Activated CD4-positive, alpha-beta T cell treated with anti-CD3 and anti-CD28 coated beads, Interleukin-2, amount 10 ng/mL, durations not matched to agents 7 days and 5 days (primary cell): ENCODE results near the gene DNAJB4. TPM values are rescaled to one million over a fixed set of nuclear protein-coding genes. Genes with fewer than 3 reads are reported as not detected.

Experiments used
- CTCF ChIA-PET: fragments of 350-600 bp; sonication (Branson Sonifier 250); formaldehyde crosslinking; loops from one replicate; lab custom pipeline; 2021; ENCODE audit warnings: antibody characterized with exemption; lab: Charles Lee
- POLR2A ChIA-PET: fragments of 350-600 bp; sonication (Branson Sonifier 250); formaldehyde crosslinking; loops from one replicate; lab custom pipeline; 2021; ENCODE audit warnings: antibody characterized with exemption; lab: Charles Lee
- DNase-seq: peaks from one replicate; pipeline ENCODE4 v3.0.0-alpha.2; 2020
- H3K27ac Mint-ChIP-seq: one replicate; pipeline ENCODE4 v1.8.0; 2021; ENCODE audit warnings: mild to moderate bottlenecking, moderate library complexity, mixed read lengths
- H3K27me3 Mint-ChIP-seq: one replicate; pipeline ENCODE4 v1.8.0; 2021; ENCODE audit warnings: mixed read lengths
- H3K36me3 Mint-ChIP-seq: one replicate; pipeline ENCODE4 v1.8.0; 2021; ENCODE audit warnings: low read depth, mixed read lengths
- H3K4me1 Mint-ChIP-seq: one replicate; pipeline ENCODE4 v1.8.0; 2021; ENCODE audit warnings: mixed read lengths
- H3K4me3 Mint-ChIP-seq: one replicate; pipeline ENCODE4 v1.8.0; 2021; ENCODE audit warnings: mild to moderate bottlenecking, moderate library complexity, mixed read lengths
- H3K9me3 Mint-ChIP-seq: one replicate; pipeline ENCODE4 v1.8.0; 2021; ENCODE audit warnings: mixed read lengths
- total RNA-seq, 2 experiments: library from RNA; stranded (reverse); gene quantifications; one replicate each; pipeline ENCODE4 v1.2.3, GENCODE V29; 2021

DNAJB4 gene
- total RNA-seq, 2 experiments from 2014 or later: 11.5 to 13.2 TPM

GRCh38 chr1:78044796-78045562 is 40.2 kb downstream of the DNAJB4 start:
- ChIA-PET CTCF (interaction anchor here (1.2 kb wide), 1 partner anchor 15 kb away, joined by 3 read pairs; no protein-coding TSS in a partner anchor), POLR2A (no interaction called here)
- H3K4me3 Mint-ChIP-seq: peak overlapping the region; percentile 74
- peaks cover 51% of the 10 kb centered on the region for H3K27me3 Mint-ChIP-seq
- peaks cover 33% of the 10 kb centered on the region for H3K4me1 Mint-ChIP-seq
- H3K27ac Mint-ChIP-seq: no peak overlapping the region
- H3K9me3 Mint-ChIP-seq: peaks cover 2% of the 10 kb centered on the region
- H3K36me3 Mint-ChIP-seq: no peaks in the 10 kb centered on the region
- DNase-seq: no peak

- POLR2A ChIA-PET: no interaction called here
- peak overlapping the region; percentile 74 for H3K4me3 Mint-ChIP-seq
Observed at GRCh38 chr1:78045563-78045925, 40.8 kb downstream of the DNAJB4 start.

GRCh38 chr1:78045926-78046778 is 41.4 kb downstream of the DNAJB4 start, which contains the start of gene GIPC2:
TSS of gene GIPC2 (plus strand) at chr1:78045966. CDS start at chr1:78046095, 129 bp downstream.
- H3K4me1 Mint-ChIP-seq: peaks cover 26% of the 10 kb centered on the region
- peak within 1 kb of the TSS; percentile 59 for H3K27ac Mint-ChIP-seq

More at GRCh38 chr1:78045563-78045925, 40.8 kb downstream of the DNAJB4 start:
- Mint-ChIP-seq H3K27me3 (peaks cover 51% of the 10 kb centered on the region), H3K36me3 (no peaks in the 10 kb centered on the region), H3K4me1 (peaks cover 31% of the 10 kb centered on the region), H3K27ac (no peak overlapping the region), H3K9me3 (no peaks in the 10 kb centered on the region)
- no peak for DNase-seq
- CTCF ChIA-PET: interaction anchor here (1.2 kb wide), 1 partner anchor 15 kb away, joined by 3 read pairs; no protein-coding TSS in a partner anchor

GRCh38 chr1:78047106-78047505 is 42.4 kb downstream of the DNAJB4 start:
- ChIA-PET CTCF (interaction anchor here (0.9 kb wide), 1 partner anchor 14 kb away, joined by 3 read pairs; no protein-coding TSS in a partner anchor), POLR2A (no interaction called here)
- H3K9me3 Mint-ChIP-seq: no peaks in the 10 kb centered on the region
- H3K36me3 Mint-ChIP-seq: no peaks in the 10 kb centered on the region
- DNase-seq: no peak
- peak overlapping the region; percentile 74 for H3K4me3 Mint-ChIP-seq
- peaks cover 51% of the 10 kb centered on the region for H3K27me3 Mint-ChIP-seq
- H3K4me1 Mint-ChIP-seq: peaks cover 26% of the 10 kb centered on the region
- no peak overlapping the region for H3K27ac Mint-ChIP-seq

More at GRCh38 chr1:78045926-78046778, 41.4 kb downstream of the DNAJB4 start, which contains the start of gene GIPC2:
- DNase-seq: peak; percentile 22
- peak within 1 kb of the TSS; percentile 74 for H3K4me3 Mint-ChIP-seq
- ChIA-PET POLR2A (no interaction called here), CTCF (interaction anchor here (0.9 to 1.2 kb wide), 2 partner anchors 13 to 14 kb away, joined by 3 read pairs; no protein-coding TSS in a partner anchor)
- H3K9me3 Mint-ChIP-seq: no peaks in the 10 kb centered on the region
- H3K27me3 Mint-ChIP-seq: peaks cover 51% of the 10 kb centered on the region
- H3K36me3 Mint-ChIP-seq: no peaks in the 10 kb centered on the region

- Mint-ChIP-seq H3K4me3 (no peak overlapping the region), H3K36me3 (no peaks in the 10 kb centered on the region), H3K27me3 (peaks cover 50% of the 10 kb centered on the region), H3K4me1 (peaks cover 26% of the 10 kb centered on the region), H3K9me3 (no peaks in the 10 kb centered on the region), H3K27ac (no peak overlapping the region)
- no peak for DNase-seq
- POLR2A ChIA-PET: interaction anchor here (0.6 kb wide), 1 partner anchor 1019 kb away, joined by 3 read pairs; no protein-coding TSS in a partner anchor
- CTCF ChIA-PET: interaction anchor here (0.7 kb wide), 1 partner anchor 107 kb away, joined by 3 read pairs; no protein-coding TSS in a partner anchor
Observed at GRCh38 chr1:78047631-78048030, 42.9 kb downstream of the DNAJB4 start.

GRCh38 chr1:78048446-78048845 is 43.7 kb downstream of the DNAJB4 start:
- H3K9me3 Mint-ChIP-seq: no peaks in the 10 kb centered on the region
- ChIA-PET POLR2A (no interaction called here), CTCF (interaction anchor here (0.7 kb wide), 1 partner anchor 106 kb away, joined by 3 read pairs; no protein-coding TSS in a partner anchor)
- H3K4me1 Mint-ChIP-seq: peaks cover 26% of the 10 kb centered on the region
- H3K36me3 Mint-ChIP-seq: no peaks in the 10 kb centered on the region
- H3K27ac Mint-ChIP-seq: no peak overlapping the region
- no peak for DNase-seq
- H3K4me3 Mint-ChIP-seq: no peak overlapping the region
- H3K27me3 Mint-ChIP-seq: peaks cover 43% of the 10 kb centered on the region

- Mint-ChIP-seq H3K4me1 (peaks cover 26% of the 10 kb centered on the region), H3K27ac (no peak overlapping the region), H3K9me3 (no peaks in the 10 kb centered on the region), H3K36me3 (no peaks in the 10 kb centered on the region), H3K4me3 (no peak overlapping the region), H3K27me3 (peaks cover 39% of the 10 kb centered on the region)
- POLR2A ChIA-PET: interaction anchor here (0.6 kb wide), 1 partner anchor 29 kb away, joined by 6 read pairs; no protein-coding TSS in a partner anchor
- no peak for DNase-seq
- CTCF ChIA-PET: no interaction called here
Observed at GRCh38 chr1:78049396-78049795, 44.7 kb downstream of the DNAJB4 start.

GRCh38 chr1:78051005-78051404 is 46.3 kb downstream of the DNAJB4 start:
- CTCF ChIA-PET: interaction anchor here (0.7 kb wide), 1 partner anchor 552 kb away, joined by 3 read pairs; no protein-coding TSS in a partner anchor
- no peaks in the 10 kb centered on the region for H3K36me3 Mint-ChIP-seq
- DNase-seq: no peak
- peaks cover 5% of the 10 kb centered on the region for H3K9me3 Mint-ChIP-seq
- POLR2A ChIA-PET: no interaction called here
- peaks cover 18% of the 10 kb centered on the region for H3K4me1 Mint-ChIP-seq
- H3K27me3 Mint-ChIP-seq: peaks cover 26% of the 10 kb centered on the region
- H3K27ac Mint-ChIP-seq: no peak overlapping the region
- H3K4me3 Mint-ChIP-seq: no peak overlapping the region

GRCh38 chr1:78052685-78053405 is 48.1 kb downstream of the DNAJB4 start:
- Mint-ChIP-seq H3K9me3 (peaks cover 5% of the 10 kb centered on the region), H3K36me3 (no peaks in the 10 kb centered on the region), H3K27ac (no peak overlapping the region), H3K27me3 (peaks cover 10% of the 10 kb centered on the region), H3K4me3 (no peak overlapping the region), H3K4me1 (peaks cover 9% of the 10 kb centered on the region)
- CTCF ChIA-PET: no interaction called here
- POLR2A ChIA-PET: no interaction called here
- no peak for DNase-seq

GRCh38 chr1:78053498-78053897 is 48.8 kb downstream of the DNAJB4 start:
- ChIA-PET CTCF (no interaction called here), POLR2A (no interaction called here)
- Mint-ChIP-seq H3K9me3 (peaks cover 5% of the 10 kb centered on the region), H3K36me3 (no peaks in the 10 kb centered on the region), H3K27ac (no peak overlapping the region), H3K27me3 (peaks cover 6% of the 10 kb centered on the region), H3K4me3 (no peak overlapping the region), H3K4me1 (peaks cover 7% of the 10 kb centered on the region)
- no peak for DNase-seq

GRCh38 chr1:78054559-78054958 is 49.8 kb downstream of the DNAJB4 start:
- DNase-seq: no peak
- Mint-ChIP-seq H3K27me3 (peaks cover 3% of the 10 kb centered on the region), H3K9me3 (peaks cover 5% of the 10 kb centered on the region), H3K36me3 (no peaks in the 10 kb centered on the region), H3K27ac (no peak overlapping the region), H3K4me3 (no peak overlapping the region), H3K4me1 (peaks cover 4% of the 10 kb centered on the region)
- POLR2A ChIA-PET: no interaction called here
- CTCF ChIA-PET: no interaction called here

GRCh38 chr1:78054972-78055371 is 50.2 kb downstream of the DNAJB4 start:
- POLR2A ChIA-PET: no interaction called here
- Mint-ChIP-seq H3K4me3 (no peak overlapping the region), H3K4me1 (peaks cover 4% of the 10 kb centered on the region), H3K9me3 (peaks cover 5% of the 10 kb centered on the region), H3K27ac (no peak overlapping the region), H3K36me3 (no peaks in the 10 kb centered on the region), H3K27me3 (peaks cover 3% of the 10 kb centered on the region)
- CTCF ChIA-PET: no interaction called here
- no peak for DNase-seq
